GM13977 (cell line): ENCODE data around the gene KLHL29.

Experiments used
- DNase-seq: peaks from one replicate; pipeline ENCODE4 v3.0.0; 2012; ENCODE audit warnings: low spot score
- in situ Hi-C: fragments of 300-500 bp; cut with MboI; formaldehyde crosslinking; loops from one replicate; pipeline ENCODE4 v1.12.0; 2022; ENCODE audit warnings: low sequenced_read_pairs, low pct_unique_long_range_greater_than_20kb, mixed read lengths, inconsistent platforms; ENCODE audit not compliant: unreplicated experiment
- TF ChIP-seq, protein P1 (sequence below): IDR thresholded peaks from 2 replicates; pipeline ENCODE4 v1.5.1; 2012; ENCODE audit warnings: mild to moderate bottlenecking, control low read depth; ENCODE audit not compliant: insufficient read depth; ENCODE audit errors: extremely low read depth, missing control alignments

KLHL29 gene

DNA sequence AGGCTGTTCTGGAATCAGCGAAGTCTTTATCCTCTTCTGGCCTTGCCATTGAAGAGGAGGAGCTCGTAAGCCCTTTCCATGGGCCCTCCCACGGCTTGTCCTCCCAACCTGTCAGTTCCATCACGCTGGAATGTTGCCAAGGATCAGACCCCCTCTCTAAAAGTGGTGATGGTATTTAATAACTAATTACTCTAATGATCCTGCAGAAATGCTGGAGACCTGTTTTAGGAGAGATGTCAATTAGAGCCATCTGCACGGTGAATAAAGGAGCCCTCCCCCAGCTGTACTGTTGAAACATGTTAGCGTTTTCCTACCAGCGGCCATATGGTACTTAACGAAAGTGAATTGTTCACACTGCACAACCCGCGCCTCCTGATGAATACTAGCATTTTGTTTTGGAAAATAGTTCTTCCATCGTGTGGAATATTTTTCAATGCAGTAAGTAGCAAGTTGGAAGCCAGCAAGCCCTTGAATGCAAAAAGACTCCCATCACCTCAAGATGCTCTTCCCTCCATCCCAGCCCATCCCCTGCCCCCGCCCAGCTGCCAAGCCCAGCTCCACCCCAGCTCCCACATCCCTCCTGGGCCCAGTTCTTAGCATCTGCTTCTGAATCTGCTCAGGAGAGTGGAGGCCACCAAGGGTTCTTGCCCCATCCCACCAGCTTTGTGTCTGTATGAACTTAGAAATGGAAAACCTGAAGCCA lies 145.4 kb downstream of the KLHL29 start:
- in situ Hi-C loops: no loop called here
- TF ChIP-seq, protein P1, sequence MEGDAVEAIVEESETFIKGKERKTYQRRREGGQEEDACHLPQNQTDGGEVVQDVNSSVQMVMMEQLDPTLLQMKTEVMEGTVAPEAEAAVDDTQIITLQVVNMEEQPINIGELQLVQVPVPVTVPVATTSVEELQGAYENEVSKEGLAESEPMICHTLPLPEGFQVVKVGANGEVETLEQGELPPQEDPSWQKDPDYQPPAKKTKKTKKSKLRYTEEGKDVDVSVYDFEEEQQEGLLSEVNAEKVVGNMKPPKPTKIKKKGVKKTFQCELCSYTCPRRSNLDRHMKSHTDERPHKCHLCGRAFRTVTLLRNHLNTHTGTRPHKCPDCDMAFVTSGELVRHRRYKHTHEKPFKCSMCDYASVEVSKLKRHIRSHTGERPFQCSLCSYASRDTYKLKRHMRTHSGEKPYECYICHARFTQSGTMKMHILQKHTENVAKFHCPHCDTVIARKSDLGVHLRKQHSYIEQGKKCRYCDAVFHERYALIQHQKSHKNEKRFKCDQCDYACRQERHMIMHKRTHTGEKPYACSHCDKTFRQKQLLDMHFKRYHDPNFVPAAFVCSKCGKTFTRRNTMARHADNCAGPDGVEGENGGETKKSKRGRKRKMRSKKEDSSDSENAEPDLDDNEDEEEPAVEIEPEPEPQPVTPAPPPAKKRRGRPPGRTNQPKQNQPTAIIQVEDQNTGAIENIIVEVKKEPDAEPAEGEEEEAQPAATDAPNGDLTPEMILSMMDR: no peak
- no peak for DNase-seq

DNA sequence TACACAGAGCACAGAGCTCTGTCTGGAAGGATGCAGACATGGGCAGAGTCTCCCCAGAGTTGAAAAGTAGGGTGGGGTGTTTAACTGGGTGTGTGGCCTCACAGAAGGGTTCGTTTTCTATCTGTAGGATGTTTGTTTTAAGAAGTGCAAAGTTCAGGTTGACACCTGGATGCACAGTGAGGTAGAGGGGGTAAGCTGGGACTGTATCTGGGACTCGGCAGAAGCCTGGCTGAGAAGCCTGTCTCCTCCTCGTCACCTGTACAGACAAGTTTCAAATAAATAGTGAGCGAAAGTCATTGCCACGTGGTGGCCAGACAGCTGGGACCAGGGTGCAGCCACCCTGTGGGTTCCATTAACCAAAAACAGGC lies 145.9 kb downstream of the KLHL29 start:
- TF ChIP-seq, protein P1: no peak
- DNase-seq: no peak
- in situ Hi-C loops: no loop called here

DNA sequence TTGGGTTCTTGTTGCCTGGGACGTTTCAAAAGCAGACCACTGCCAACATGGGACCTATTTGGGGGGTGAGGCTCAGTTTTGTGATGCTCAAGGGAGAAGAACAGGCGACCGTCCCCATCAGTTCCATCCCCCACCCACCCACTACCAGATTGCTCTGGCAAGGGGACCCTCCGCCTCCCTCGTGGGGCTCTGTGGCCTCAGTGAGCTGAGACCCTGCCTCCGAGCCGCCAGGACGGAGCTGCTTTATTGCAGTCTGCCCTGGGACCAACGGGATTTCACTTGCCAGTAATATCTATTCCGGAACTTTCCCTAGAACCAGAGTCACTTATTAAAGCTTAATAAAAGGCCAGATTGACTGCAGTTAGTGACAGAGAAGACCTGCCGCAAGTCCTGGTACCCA lies 146.3 kb downstream of the KLHL29 start:
- in situ Hi-C loops: no loop called here
- TF ChIP-seq, protein P1: no peak
- DNase-seq: no peak

GRCh38 chr2:23531881-23532280 lies 146.9 kb downstream of the KLHL29 start:
- in situ Hi-C loops: no loop called here
- no peak for DNase-seq
- TF ChIP-seq, protein P1: no peak

- in situ Hi-C loops: no loop called here
- TF ChIP-seq, protein P1: no peak
- DNase-seq: peak; percentile 52
Measured at GRCh38 chr2:23532391-23533337, 147.7 kb downstream of the KLHL29 start.

DNA sequence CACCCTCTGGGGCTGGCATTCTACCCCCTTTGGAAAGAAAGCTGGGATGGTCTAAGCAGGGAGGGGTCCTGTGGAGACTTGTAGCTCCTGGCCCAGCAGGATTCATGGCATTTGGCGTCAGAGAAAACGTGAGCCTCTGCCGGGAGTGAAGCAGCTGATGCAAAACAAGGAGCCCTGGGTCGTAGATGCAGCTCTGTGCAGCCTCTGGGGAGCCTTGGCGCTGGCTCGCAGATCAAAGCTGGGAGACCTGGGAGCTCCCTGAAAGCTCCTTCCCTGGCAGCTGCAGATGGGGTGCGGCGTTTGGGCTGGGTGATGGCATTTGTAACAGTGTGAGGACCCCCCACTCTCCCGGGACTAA lies 148.3 kb downstream of the KLHL29 start:
- no peak for DNase-seq
- TF ChIP-seq, protein P1: no peak
- in situ Hi-C loops: no loop called here
